Measurements from ENCODE around the gene GRK5.

GRK5 gene

GRCh38 chr10:119454316-119454715 lies 246.9 kb downstream of the GRK5 start:
- Histone ChIP-seq H3K27ac (no peak overlapping the region), H3K4me3 (no peak overlapping the region), H3K9ac (ENCODE audit: insufficient read length) (no peak overlapping the region), H3K36me3 (ENCODE audit: insufficient read depth, low read length) (no peaks in the 10 kb centered on the region), H3K9me3 (ENCODE audit: low read depth, low read length) (no peaks in the 10 kb centered on the region)
- DNase-seq (ENCODE audit: low read depth, low spot score): no peak
- TF ChIP-seq FOXP2 (optimal IDR thresholded peaks at IDR 0.05; ENCODE audit: control extremely low read depth, extremely low read length, insufficient read depth) (no peak), EZH2 (IDR thresholded peaks at IDR 0.05) (no peak), POLR2AphosphoS5 (IDR thresholded peaks at IDR 0.05; ENCODE audit: borderline replicate concordance, low read depth, low read length) (no peak)

GRCh38 chr10:119454990-119455389 lies 247.6 kb downstream of the GRK5 start:
- TF ChIP-seq POLR2AphosphoS5 (IDR thresholded peaks at IDR 0.05; ENCODE audit: borderline replicate concordance, low read depth, low read length): no peak
- TF ChIP-seq EZH2 (IDR thresholded peaks at IDR 0.05): no peak
- TF ChIP-seq FOXP2 (optimal IDR thresholded peaks at IDR 0.05; ENCODE audit: control extremely low read depth, extremely low read length, insufficient read depth): no peak
- Histone ChIP-seq H3K9me3 (ENCODE audit: low read depth, low read length) (no peaks in the 10 kb centered on the region), H3K36me3 (ENCODE audit: insufficient read depth, low read length) (no peaks in the 10 kb centered on the region), H3K27ac (no peak overlapping the region), H3K9ac (ENCODE audit: insufficient read length) (no peak overlapping the region), H3K4me3 (no peak overlapping the region)
- no peak for DNase-seq (ENCODE audit: low read depth, low spot score)

GRCh38 chr10:119455609-119456434 lies 248.5 kb downstream of the GRK5 start:
- Histone ChIP-seq H3K9ac (ENCODE audit: insufficient read length) (no peak overlapping the region), H3K36me3 (ENCODE audit: insufficient read depth, low read length) (no peaks in the 10 kb centered on the region), H3K27ac (no peak overlapping the region), H3K9me3 (ENCODE audit: low read depth, low read length) (no peaks in the 10 kb centered on the region), H3K4me3 (no peak overlapping the region)
- TF ChIP-seq POLR2AphosphoS5 (IDR thresholded peaks at IDR 0.05; ENCODE audit: borderline replicate concordance, low read depth, low read length) (no peak), EZH2 (IDR thresholded peaks at IDR 0.05) (no peak), FOXP2 (optimal IDR thresholded peaks at IDR 0.05; ENCODE audit: control extremely low read depth, extremely low read length, insufficient read depth) (no peak)
- DNase-seq (ENCODE audit: low read depth, low spot score): no peak

- TF ChIP-seq FOXP2 (optimal IDR thresholded peaks at IDR 0.05; ENCODE audit: control extremely low read depth, extremely low read length, insufficient read depth) (no peak), EZH2 (IDR thresholded peaks at IDR 0.05) (no peak), POLR2AphosphoS5 (IDR thresholded peaks at IDR 0.05; ENCODE audit: borderline replicate concordance, low read depth, low read length) (no peak)
- Histone ChIP-seq H3K36me3 (ENCODE audit: insufficient read depth, low read length) (no peaks in the 10 kb centered on the region), H3K9ac (ENCODE audit: insufficient read length) (no peak overlapping the region), H3K9me3 (ENCODE audit: low read depth, low read length) (no peaks in the 10 kb centered on the region), H3K4me3 (no peak overlapping the region), H3K27ac (no peak overlapping the region)
- no peak for DNase-seq (ENCODE audit: low read depth, low spot score)
Observed at GRCh38 chr10:119456435-119456810, 249.1 kb downstream of the GRK5 start.

GRCh38 chr10:119457966-119458766 lies 250.8 kb downstream of the GRK5 start:
- TF ChIP-seq FOXP2 (optimal IDR thresholded peaks at IDR 0.05; ENCODE audit: control extremely low read depth, extremely low read length, insufficient read depth) (no peak), EZH2 (IDR thresholded peaks at IDR 0.05) (no peak), POLR2AphosphoS5 (IDR thresholded peaks at IDR 0.05; ENCODE audit: borderline replicate concordance, low read depth, low read length) (no peak)
- DNase-seq (ENCODE audit: low read depth, low spot score): no peak
- Histone ChIP-seq H3K4me3 (no peak overlapping the region), H3K27ac (no peak overlapping the region), H3K36me3 (ENCODE audit: insufficient read depth, low read length) (no peaks in the 10 kb centered on the region), H3K9me3 (ENCODE audit: low read depth, low read length) (no peaks in the 10 kb centered on the region), H3K9ac (ENCODE audit: insufficient read length) (no peak overlapping the region)

- no peak overlapping the region for H3K27ac ChIP-seq
- DNase-seq (ENCODE audit: low read depth, low spot score): no peak
Observed at GRCh38 chr10:119459681-119460340, 252.4 kb downstream of the GRK5 start.

GRCh38 chr10:119460369-119461195 lies 253.2 kb downstream of the GRK5 start:
- Histone ChIP-seq H3K36me3 (ENCODE audit: insufficient read depth, low read length) (no peaks in the 10 kb centered on the region), H3K4me3 (no peak overlapping the region), H3K9ac (ENCODE audit: insufficient read length) (no peak overlapping the region), H3K9me3 (ENCODE audit: low read depth, low read length) (no peaks in the 10 kb centered on the region), H3K27ac (no peak overlapping the region)
- TF ChIP-seq EZH2 (IDR thresholded peaks at IDR 0.05): no peak
- TF ChIP-seq POLR2AphosphoS5 (IDR thresholded peaks at IDR 0.05; ENCODE audit: borderline replicate concordance, low read depth, low read length): no peak
- no peak for TF ChIP-seq FOXP2 (optimal IDR thresholded peaks at IDR 0.05; ENCODE audit: control extremely low read depth, extremely low read length, insufficient read depth)
- no peak for DNase-seq (ENCODE audit: low read depth, low spot score)

More at GRCh38 chr10:119459681-119460340, 252.4 kb downstream of the GRK5 start:
- H3K36me3 ChIP-seq (ENCODE audit: insufficient read depth, low read length): no peaks in the 10 kb centered on the region
- TF ChIP-seq EZH2 (IDR thresholded peaks at IDR 0.05) (no peak), FOXP2 (optimal IDR thresholded peaks at IDR 0.05; ENCODE audit: control extremely low read depth, extremely low read length, insufficient read depth) (no peak), POLR2AphosphoS5 (IDR thresholded peaks at IDR 0.05; ENCODE audit: borderline replicate concordance, low read depth, low read length) (no peak)
- H3K9ac ChIP-seq (ENCODE audit: insufficient read length): no peak overlapping the region
- H3K4me3 ChIP-seq: no peak overlapping the region
- no peaks in the 10 kb centered on the region for H3K9me3 ChIP-seq (ENCODE audit: low read depth, low read length)
